Uterus (tissue), 4 donors: ENCODE data around the gene TMEM167B. TPM values are rescaled to one million over a fixed set of nuclear protein-coding genes. Genes with fewer than 3 reads are reported as not detected.

ENCODE experiments used
- small RNA-seq: library from RNA; depleted of rRNA; stranded (forward); fragments of <200 nt; gene quantifications from one replicate; pipeline ENCODE3, GENCODE V24; 2016
- total RNA-seq, 4 donors: library from RNA; depleted of rRNA in 3 of 4; stranded (reverse); fragments of >200 nt in 3 of 4; gene quantifications; one replicate each; pipeline versions ENCODE4 v1.1.0 to v1.2.4, GENCODE V29; 2014 to 2023
- donor health status: DM: yes; HTN: yes; CAD: no.

The TMEM167B gene
- total RNA-seq, 4 donors from 2014 or later, result 10.2 to 56.2 (median 36.4) TPM

Small RNAs within 50 kb of the gene (small RNA-seq; reads per million reads assigned to genes)
- gene AL356488.2, result not detected

Other genes starting within 250 kb of the TMEM167B start
- 10 to 100 TPM in 1 of 4 donors, under 1 TPM in 2, not detected in 1; 0.29 to 23.3 (median 0.98) TPM for gene AKNAD1, start 233.7 kb upstream of the TMEM167B start, total RNA-seq
- 10 to 100 TPM in 3 of 4 donors, 1 to 10 TPM in 1; 8.5 to 61.3 (median 16.8) TPM for gene GPSM2, start 213.8 kb upstream of the TMEM167B start, total RNA-seq
- gene CLCC1, start 127.3 kb upstream of the TMEM167B start, total RNA-seq, result 10 to 100 TPM; 30.6 to 71.2 (median 54.7) TPM
- gene WDR47, start 48.7 kb upstream of the TMEM167B start, total RNA-seq, result 10 to 100 TPM; 10.5 to 54.7 (median 27.2) TPM
- gene TAF13, start 14.8 kb upstream of the TMEM167B start, total RNA-seq, result 10 to 100 TPM in 3 of 4 donors, 1 to 10 TPM in 1; 2.0 to 56.3 (median 25.7) TPM
- 10 to 100 TPM in 1 of 4 donors, 1 to 10 TPM in 2, under 1 TPM in 1; 0.29 to 51.2 (median 2.8) TPM for gene ELAPOR1, start 23.4 kb downstream of the TMEM167B start, total RNA-seq
- gene SARS1, start 123.2 kb downstream of the TMEM167B start, total RNA-seq, result 100 to 1,000 TPM in 3 of 4 donors, 10 to 100 TPM in 1; 98.1 to 138 (median 112) TPM
- 1 to 10 TPM in 3 of 4 donors, under 1 TPM in 1; 0.26 to 9.6 (median 5.4) TPM for gene CELSR2, start 158.8 kb downstream of the TMEM167B start, total RNA-seq
- gene PSRC1, start 192.4 kb downstream of the TMEM167B start, total RNA-seq, result 10 to 100 TPM in 1 of 4 donors, 1 to 10 TPM in 3; 3.8 to 11.4 (median 7.5) TPM
- gene MYBPHL, start 216.2 kb downstream of the TMEM167B start, total RNA-seq, result under 1 TPM in 1 of 4 donors, not detected in 3; 0.76 TPM